HG03039 (cell line): Measurements from ENCODE around the gene LRFN4.
A peak's percentile ranks its signal among the peaks of the same experiment; 100 is the strongest.

ENCODE experiments used
- ATAC-seq: cut with Tn5 transposase; IDR thresholded peaks from one replicate; pipeline ENCODE4 v1.9.1; 2021; ENCODE audit warnings: mild to moderate bottlenecking, moderate library complexity; ENCODE audit not compliant: unreplicated experiment

The LRFN4 gene

GRCh38 chr11:66845143-66845875 is 11.6 kb upstream of the LRFN4 start:
- ATAC-seq = no peak

GRCh38 chr11:66845876-66846212 is 11.0 kb upstream of the LRFN4 start:
- ATAC-seq = no peak

- ATAC-seq = no peak
These were observed 10.2 kb upstream of the LRFN4 start for GRCh38 chr11:66846671-66847091.

- ATAC-seq = no peak
These were observed 9.2 kb upstream of the LRFN4 start for GRCh38 chr11:66847461-66848232.

- no peak for ATAC-seq
These were observed 8.0 kb upstream of the LRFN4 start for GRCh38 chr11:66848671-66849500.

GRCh38 chr11:66849501-66850234 is 7.2 kb upstream of the LRFN4 start:
- no peak for ATAC-seq

DNA sequence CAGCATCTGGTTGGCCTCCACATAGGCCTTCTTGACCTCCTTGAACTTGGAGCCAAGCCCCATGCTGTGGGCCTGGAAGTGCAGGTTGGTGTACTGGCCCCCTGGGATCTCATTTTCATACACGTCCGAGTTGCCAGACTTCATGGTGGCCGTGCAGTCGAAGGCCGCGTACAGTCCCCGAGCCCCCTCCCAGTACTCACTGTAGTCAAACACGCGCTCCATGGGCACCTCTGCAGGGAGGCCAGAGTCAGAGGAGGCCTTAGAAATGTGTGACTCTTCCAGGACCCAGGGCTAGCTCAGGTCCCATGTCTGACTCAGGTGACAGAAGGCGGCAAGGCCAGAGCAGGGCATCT is 6.7 kb upstream of the LRFN4 start:
- no peak for ATAC-seq

DNA sequence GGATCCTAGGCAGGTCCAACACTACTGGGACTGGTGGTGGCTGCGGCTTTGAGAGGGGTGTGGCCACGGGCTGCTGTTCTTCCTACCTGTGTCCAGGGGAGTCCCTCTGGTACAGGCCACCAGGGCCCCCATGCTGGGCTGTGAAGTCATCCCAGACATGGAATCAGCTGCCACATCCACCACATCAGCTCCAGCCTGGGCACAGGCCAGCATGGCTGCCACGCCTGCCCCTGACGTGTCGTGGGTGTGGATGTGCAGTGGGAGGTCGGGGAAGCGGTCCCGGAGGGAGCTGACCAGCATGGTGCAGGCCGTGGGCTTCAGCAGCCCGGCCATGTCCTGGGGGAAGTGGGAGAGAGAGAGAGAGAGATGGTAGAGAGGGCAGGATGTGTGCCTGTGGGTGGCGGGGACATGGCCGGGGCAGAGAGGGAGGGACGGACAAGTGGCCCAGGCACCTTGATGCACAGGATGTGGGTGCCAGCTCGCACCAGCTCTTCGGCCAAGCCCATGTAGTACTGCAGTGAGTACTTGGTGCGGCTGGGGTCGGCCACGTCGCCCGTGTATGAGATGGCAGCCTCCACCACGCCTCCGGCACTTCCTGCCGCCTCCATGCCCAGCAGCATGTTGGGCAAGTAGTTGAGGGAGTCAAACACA is 6.2 kb upstream of the LRFN4 start:
- ATAC-seq = no peak

DNA sequence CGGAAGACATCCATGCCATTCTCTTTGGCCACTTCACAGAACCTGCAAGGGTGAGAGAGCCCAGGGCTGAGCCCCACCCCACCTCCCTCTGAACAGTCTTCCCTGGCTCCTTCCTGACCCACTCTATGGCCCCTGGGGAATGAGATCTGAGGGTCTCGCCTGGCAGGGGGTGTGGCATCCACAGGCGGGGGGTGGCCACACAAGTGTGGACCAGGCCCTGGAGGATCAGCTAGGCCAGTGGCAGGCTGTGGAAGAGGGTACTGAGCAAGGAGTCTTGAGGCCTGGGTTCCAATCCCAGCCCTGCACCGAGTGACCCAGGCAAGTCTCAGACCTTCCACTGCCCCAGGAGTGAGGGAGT is 5.6 kb upstream of the LRFN4 start:
- no peak for ATAC-seq

- no peak for ATAC-seq
These were observed 5.0 kb upstream of the LRFN4 start for GRCh38 chr11:66851698-66852465.

GRCh38 chr11:66852466-66853241 is 4.2 kb upstream of the LRFN4 start:
- ATAC-seq = no peak

DNA sequence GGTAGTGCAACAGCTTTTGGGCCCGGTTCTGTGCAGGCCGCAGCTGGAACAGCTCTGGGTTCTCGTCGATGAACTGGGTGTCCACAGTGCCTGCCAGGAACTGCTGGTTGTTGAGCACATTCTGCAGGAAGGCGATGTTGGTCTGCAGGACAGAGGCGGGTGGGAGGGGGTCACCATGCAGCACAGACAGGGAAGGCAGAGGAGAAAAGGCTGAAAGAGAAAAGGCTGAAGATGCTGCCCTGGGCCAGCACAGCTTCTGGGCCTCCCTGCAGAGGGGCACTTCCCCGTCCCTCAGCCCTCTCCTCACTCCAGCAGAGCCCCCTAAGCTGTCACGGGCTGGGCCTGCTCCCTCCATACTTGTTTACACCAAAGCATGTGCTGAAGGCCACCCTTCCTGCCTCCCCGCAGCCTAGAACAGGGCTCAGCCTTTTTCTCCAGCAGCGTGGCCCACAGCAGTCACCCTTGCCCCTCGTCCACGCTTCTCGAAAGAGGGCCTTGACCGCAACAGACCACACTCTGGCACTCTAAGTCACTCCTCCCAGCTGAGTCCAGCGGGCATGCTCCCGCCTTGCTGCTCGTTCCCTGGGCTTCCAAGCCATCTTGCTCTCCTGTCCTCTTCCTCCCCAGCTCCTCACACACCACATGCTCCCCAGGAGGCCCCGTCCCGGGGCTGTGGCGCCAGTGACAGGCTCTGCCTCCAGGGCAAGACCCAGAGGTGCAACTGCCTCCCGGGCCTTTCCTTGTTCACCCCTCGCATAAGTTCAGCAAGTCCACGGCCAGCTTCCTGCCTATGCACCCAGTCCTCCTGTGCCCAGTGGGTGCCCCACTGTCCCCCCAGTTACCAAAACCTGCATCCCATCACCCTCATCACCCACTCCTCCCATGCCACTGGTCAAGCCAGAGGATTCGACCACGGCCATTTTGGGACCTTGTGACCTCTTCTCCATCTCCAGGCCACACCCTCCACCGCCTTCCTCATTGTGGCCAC is 3.3 kb upstream of the LRFN4 start:
- ATAC-seq = no peak

DNA sequence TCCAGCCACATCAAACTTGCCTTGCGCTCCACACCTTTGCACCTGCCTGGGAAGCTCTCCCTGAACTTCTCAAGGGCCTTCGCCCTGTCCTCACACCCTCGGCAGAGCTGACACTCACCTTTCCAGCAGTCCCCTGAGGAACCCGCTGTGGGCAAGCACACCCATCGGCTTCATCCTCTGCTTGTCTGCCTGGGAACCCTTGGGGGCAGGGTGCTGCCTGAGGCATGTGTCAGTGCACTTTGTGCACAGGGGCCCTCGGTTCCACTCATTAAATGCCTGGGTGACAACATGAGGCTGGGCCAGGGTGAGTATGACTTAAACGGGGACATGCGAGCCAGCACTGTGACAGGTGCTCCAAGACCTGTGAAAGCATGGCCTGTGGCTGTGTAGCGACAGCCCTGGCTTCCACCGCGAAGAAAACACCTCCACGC is 2.6 kb upstream of the LRFN4 start:
- no peak for ATAC-seq

- no peak for ATAC-seq
These were observed 2.1 kb upstream of the LRFN4 start for GRCh38 chr11:66854729-66855211.

DNA sequence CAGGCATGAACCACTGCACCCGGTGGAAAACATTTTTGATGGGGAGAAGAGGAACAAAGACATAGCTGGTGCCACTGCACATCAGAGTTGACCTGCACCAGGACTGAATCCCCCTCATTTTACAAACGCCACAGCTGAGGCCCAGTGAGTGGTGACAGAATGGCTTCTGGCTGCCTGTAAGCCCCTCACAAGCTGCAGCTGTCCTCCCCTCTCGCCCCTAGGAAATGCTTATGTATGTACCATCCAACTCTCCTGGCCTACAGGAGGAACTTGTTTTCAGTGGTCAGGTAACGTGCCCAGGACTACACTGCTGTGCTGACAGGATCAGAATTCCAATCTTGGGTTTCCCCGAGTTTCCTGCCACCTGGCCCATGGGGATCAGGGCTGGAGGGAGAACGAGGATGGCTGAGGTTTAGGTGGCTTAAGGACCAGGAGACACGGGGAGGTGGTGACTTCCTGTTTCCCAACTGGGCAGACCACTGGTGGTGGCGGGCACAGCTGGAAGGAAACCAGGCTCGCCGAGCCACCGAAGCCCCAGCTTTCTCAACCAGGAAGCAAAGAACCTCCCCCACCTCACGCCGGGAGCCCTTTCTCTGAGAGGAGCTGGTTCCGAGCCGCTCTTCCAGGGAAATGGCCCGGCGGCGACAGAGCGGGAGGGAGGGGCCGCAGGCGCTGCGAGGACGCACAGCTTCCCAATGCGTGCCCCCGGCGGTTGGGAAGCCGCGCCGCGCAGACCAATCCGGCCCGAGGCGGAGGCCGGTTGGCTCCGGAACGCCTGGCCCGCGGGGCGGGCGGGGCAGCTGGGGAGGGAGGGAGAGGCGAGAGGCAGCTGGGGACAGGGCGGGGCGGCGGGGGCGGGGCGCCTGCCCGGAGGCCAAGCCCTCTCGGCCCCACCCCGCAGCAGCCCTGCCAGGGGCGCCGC is 1.0 kb upstream of the LRFN4 start:
- ATAC-seq = peak; percentile 50

DNA sequence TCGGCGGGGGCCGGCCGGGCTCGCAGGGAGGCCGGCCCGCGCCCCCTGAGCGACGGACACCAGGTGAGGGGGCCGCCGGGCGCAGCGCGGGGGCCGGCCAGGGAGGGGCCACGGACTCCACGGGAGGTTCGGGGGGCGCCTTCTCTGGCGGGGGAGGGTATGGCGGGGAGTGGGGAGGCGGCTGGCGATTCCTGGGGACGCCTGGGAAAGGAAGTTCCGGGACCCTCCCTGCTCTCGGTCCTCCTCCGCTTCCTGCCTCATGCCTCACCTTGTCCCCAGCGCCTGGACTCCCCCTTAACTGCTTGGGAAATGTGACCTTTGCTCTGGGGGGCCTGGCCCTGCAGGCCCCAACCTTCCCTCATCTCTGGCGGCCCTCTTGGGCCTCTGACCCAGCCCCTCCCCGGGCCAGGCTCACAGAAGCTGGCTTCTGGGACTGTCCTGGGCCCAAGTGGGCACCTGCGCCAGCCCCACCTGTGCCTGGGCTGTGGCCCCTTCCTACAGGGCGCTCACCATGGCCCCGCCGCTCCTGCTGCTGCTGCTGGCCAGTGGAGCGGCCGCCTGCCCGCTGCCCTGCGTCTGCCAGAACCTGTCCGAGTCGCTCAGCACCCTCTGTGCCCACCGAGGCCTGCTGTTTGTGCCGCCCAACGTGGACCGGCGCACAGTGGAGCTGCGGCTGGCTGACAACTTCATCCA is 516 bp downstream of the LRFN4 start:
- peak; percentile 4 for ATAC-seq
